ENCODE data around the gene TMEM169.

The TMEM169 gene

DNA sequence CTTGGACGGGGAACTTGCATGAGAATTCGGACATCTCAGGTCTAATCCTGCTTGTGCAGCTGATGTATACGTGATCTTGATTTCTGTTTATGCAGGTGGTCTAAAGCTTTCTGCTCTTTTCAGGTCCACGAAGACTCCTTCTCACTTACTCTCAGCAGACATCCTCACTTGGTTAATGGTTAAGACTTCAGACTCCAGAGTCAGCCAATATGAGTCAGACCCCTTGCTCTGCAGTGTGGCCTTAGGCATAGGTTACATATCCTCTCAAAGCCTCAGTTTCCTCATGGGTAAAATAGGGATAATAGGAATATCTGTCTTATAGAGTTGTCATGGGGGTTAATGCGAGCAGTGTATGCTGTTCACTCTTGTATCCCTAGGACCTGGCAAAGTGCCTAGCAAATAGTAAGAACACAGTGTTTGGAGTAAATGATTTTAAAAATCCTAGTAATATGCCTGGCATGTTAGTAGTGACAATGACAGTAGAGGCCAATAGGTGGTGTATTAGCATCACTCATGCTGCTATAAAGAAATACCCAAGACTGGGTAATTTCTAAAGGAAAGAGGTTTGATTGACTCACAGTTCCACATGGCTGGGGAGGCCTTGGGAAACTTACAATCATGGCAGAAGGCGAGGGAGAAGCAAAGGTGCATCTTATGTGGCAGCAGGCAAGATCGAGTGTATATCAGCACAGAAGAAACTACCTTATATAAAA, 69.8 kb downstream of the TMEM169 start:
- TF ChIP-seq, protein P1, sequence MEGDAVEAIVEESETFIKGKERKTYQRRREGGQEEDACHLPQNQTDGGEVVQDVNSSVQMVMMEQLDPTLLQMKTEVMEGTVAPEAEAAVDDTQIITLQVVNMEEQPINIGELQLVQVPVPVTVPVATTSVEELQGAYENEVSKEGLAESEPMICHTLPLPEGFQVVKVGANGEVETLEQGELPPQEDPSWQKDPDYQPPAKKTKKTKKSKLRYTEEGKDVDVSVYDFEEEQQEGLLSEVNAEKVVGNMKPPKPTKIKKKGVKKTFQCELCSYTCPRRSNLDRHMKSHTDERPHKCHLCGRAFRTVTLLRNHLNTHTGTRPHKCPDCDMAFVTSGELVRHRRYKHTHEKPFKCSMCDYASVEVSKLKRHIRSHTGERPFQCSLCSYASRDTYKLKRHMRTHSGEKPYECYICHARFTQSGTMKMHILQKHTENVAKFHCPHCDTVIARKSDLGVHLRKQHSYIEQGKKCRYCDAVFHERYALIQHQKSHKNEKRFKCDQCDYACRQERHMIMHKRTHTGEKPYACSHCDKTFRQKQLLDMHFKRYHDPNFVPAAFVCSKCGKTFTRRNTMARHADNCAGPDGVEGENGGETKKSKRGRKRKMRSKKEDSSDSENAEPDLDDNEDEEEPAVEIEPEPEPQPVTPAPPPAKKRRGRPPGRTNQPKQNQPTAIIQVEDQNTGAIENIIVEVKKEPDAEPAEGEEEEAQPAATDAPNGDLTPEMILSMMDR (IDR thresholded peaks at IDR 0.05; ENCODE audit: control insufficient read depth, insufficient read depth, low read depth, low read length, missing control alignments) = no peak
- H3K4me3 ChIP-seq (ENCODE audit: control insufficient read depth, low read depth, low read length) = no peak overlapping the region
- no peak for DNase-seq (ENCODE audit: low read depth)

All from AG09309 (cell line).